HEK293 (cell line): Measurements from ENCODE around the gene WDR82.

Experiments
- CTCF ChIP-seq: fragments of 450-650 bp; formaldehyde crosslinking; IDR thresholded peaks from 2 replicates; pipeline ENCODE4 v1.5.1; 2016; ENCODE audit warnings: missing biosample characterization, missing genetic modification characterization
- ZNF423 ChIP-seq: fragments of 450-650 bp; formaldehyde crosslinking; IDR thresholded peaks from 2 replicates; pipeline ENCODE4 v1.5.1; 2016; ENCODE audit warnings: missing biosample characterization, missing genetic modification characterization

DNA sequence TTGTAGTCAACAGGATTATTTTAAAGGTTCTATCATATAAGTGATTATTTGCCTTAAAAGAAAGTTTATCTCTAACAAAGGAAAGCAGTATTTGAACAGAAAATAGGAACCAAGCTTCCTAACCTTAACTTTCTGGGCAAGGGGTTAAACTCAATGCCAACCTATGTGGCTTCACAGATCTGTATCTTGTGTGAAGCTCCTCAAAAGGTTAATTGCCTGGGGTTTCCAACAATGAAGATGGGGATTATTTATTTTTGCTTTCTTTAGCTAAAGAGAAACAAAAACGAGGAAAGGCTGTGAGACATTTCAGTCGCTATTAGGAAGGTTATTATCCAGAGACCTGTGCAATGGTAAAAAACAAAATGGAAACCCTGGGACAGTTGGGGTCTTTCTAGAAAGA is 1.1 kb upstream of the WDR82 start:
- TF ChIP-seq CTCF (tag by site-specific recombination), result no peak
- TF ChIP-seq ZNF423 (tag by site-specific recombination), result no peak
